GM12878 (cell line): ENCODE data around the gene LCORL. TPM values are rescaled to one million over a fixed set of nuclear protein-coding genes. Genes with fewer than 3 reads are reported as not detected.

Experiments
- ATAC-seq: fragments of 200-7000 bp; cut with Tn5 transposase; 3 replicates; pipeline ENCODE4 v1.9.1; 2020; ENCODE audit warnings: mild to moderate bottlenecking, moderate library complexity
- BruUV-seq: library from RNA; stranded (reverse); fragments of 400-500 nt; replicated peaks from 2 replicates; lab custom pipeline; 2021; lab: Mats Ljungman, UMichigan
- CTCF ChIA-PET: fragments of 300-600 bp; sonication (Branson Sonifier 250); formaldehyde crosslinking; extraction: SDS; loops from one replicate; lab custom pipeline; 2021; ENCODE audit warnings: inconsistent platforms; lab: Yijun Ruan, JAX
- POLR2A ChIA-PET: fragments of 350-600 bp; formaldehyde crosslinking; extraction: SDS; loops from one replicate; lab custom pipeline; 2021; ENCODE audit warnings: inconsistent platforms; lab: Charles Lee
- RAD21 ChIA-PET: fragments of 300-600 bp; sonication (Branson Sonifier 250); formaldehyde crosslinking; loops from one replicate; lab custom pipeline; 2023; ENCODE audit warnings: antibody characterized with exemption; ENCODE audit not compliant: unreplicated experiment; lab: Charles Lee
- SMC1A ChIA-PET: fragments of 300-600 bp; sonication (Branson Sonifier 250); formaldehyde crosslinking; loops from one replicate; lab custom pipeline; 2023; ENCODE audit not compliant: unreplicated experiment, uncharacterized antibody; lab: Charles Lee
- DNase-seq: peaks from one replicate; pipeline ENCODE4 v3.0.0-alpha.2; 2011; ENCODE audit warnings: low read depth, low spot score
- FAIRE-seq: peaks from 3 replicates; lab custom pipeline; 2011; peaks lifted over from hg19 to GRCh38; lab: Jason Lieb, UNC
- H2AFZ ChIP-seq: 2 replicates; pipeline ENCODE4 v1.6.0; 2011; ENCODE audit warnings: low read depth, low read length, control low read depth; ENCODE audit not compliant: control insufficient read depth
- H3K27ac ChIP-seq: 2 replicates; pipeline ENCODE4 v1.5.1; 2011; ENCODE audit warnings: control low read depth; ENCODE audit not compliant: control insufficient read depth, insufficient read depth
- H3K27me3 ChIP-seq, 2 experiments: replicated peaks in 1 of 2; 2 replicates each; pipeline versions ENCODE4 v1.6.0 to v1.6.1; 2011; ENCODE audit warnings: low read length in 1 of 2; ENCODE audit not compliant: control insufficient read depth in 2 of 2, insufficient read depth in 2 of 2
- H3K36me3 ChIP-seq, 2 experiments: 2 replicates each; pipeline ENCODE4 v1.5.1; 2011; ENCODE audit warnings: low read length in 1 of 2; ENCODE audit not compliant: control insufficient read depth in 2 of 2, insufficient read depth in 2 of 2
- H3K4me1 ChIP-seq: 2 replicates; pipeline ENCODE4 v1.6.1; 2011; ENCODE audit warnings: mild to moderate bottlenecking, low read length, moderate library complexity, mixed read lengths; ENCODE audit not compliant: control insufficient read depth, insufficient read depth
- H3K4me2 ChIP-seq: 2 replicates; pipeline ENCODE4 v1.6.0; 2011; ENCODE audit warnings: control low read depth; ENCODE audit not compliant: control insufficient read depth, insufficient read depth
- H3K4me3 ChIP-seq: fragments of 200-600 bp; sonication (generic); 2 replicates; pipeline ENCODE4 v1.5.1; 2016
- H3K79me2 ChIP-seq: 2 replicates; pipeline ENCODE4 v1.6.0; 2011; ENCODE audit warnings: low read length; ENCODE audit not compliant: control insufficient read depth, insufficient read depth
- H3K9ac ChIP-seq: 2 replicates; pipeline ENCODE4 v1.8.0; 2011; ENCODE audit warnings: low read length, control low read depth, mixed read lengths; ENCODE audit not compliant: control insufficient read depth, insufficient read depth
- H3K9me3 ChIP-seq: replicated peaks from 3 replicates; pipeline ENCODE4 v1.5.1; 2011; ENCODE audit warnings: mild to moderate bottlenecking, low read length; ENCODE audit not compliant: control insufficient read depth, insufficient read depth
- H4K20me1 ChIP-seq: 2 replicates; pipeline ENCODE4 v1.6.0; 2011; ENCODE audit not compliant: control insufficient read depth, insufficient read depth
- ASH2L ChIP-seq: fragments of 300-600, 200-600 bp; sonication (generic); IDR thresholded peaks from 2 replicates; pipeline ENCODE4 v1.6.1; 2017; ENCODE audit warnings: low read depth, mild to moderate bottlenecking, borderline replicate concordance
- BCL3 ChIP-seq: IDR thresholded peaks from 2 replicates; pipeline ENCODE4 v1.6.1; 2011; ENCODE audit warnings: borderline replicate concordance, low read depth, mild to moderate bottlenecking, moderate library complexity, low read length; ENCODE audit not compliant: insufficient read depth, poor library complexity, severe bottlenecking
- CBX5 ChIP-seq: sonication (generic); IDR thresholded peaks from 2 replicates; pipeline ENCODE4 v1.6.1; 2016; ENCODE audit warnings: low read depth, moderate library complexity, mild to moderate bottlenecking, inconsistent platforms
- E4F1 ChIP-seq: fragments of 450-650 bp; IDR thresholded peaks from 2 replicates; pipeline ENCODE4 v1.6.1; 2018; ENCODE audit warnings: borderline replicate concordance, mild to moderate bottlenecking; ENCODE audit not compliant: partially characterized antibody
- ELK1 ChIP-seq: IDR thresholded peaks from 2 replicates; pipeline ENCODE4 v1.6.1; 2012; ENCODE audit warnings: low read depth, low read length, improper control_type of control experiment
- FOXM1 ChIP-seq: IDR thresholded peaks from 2 replicates; pipeline ENCODE4 v1.6.1; 2012; ENCODE audit warnings: low read depth, mild to moderate bottlenecking, inconsistent platforms, low read length, moderate library complexity
- IKZF2 ChIP-seq, 2 experiments: fragments of 450-650 bp; IDR thresholded peaks; 2 replicates each; pipeline ENCODE4 v1.6.1; 2017; ENCODE audit warnings: mild to moderate bottlenecking in 2 of 2, moderate library complexity in 2 of 2
- NBN ChIP-seq: fragments of 450-650 bp; IDR thresholded peaks from 2 replicates; pipeline ENCODE4 v1.6.1; 2016
- PBX3 ChIP-seq: IDR thresholded peaks from 2 replicates; pipeline ENCODE4 v1.6.1; 2011; ENCODE audit warnings: mild to moderate bottlenecking, low read depth, low read length, moderate library complexity; ENCODE audit not compliant: insufficient replicate concordance
- PML ChIP-seq: IDR thresholded peaks from 2 replicates; pipeline ENCODE4 v1.6.1; 2012; ENCODE audit warnings: low read length, inconsistent platforms
- SMAD1 ChIP-seq: fragments of 450-650 bp; IDR thresholded peaks from 2 replicates; pipeline ENCODE4 v1.6.1; 2018; ENCODE audit warnings: mild to moderate bottlenecking, low read depth; ENCODE audit not compliant: partially characterized antibody
- STAT1 ChIP-seq: fragments of 450-650 bp; conservative IDR thresholded peaks from 2 replicates; pipeline ENCODE4 v1.6.1; 2014; ENCODE audit warnings: antibody characterized with exemption, mild to moderate bottlenecking
- TCF12 ChIP-seq: IDR thresholded peaks from 2 replicates; pipeline ENCODE4 v1.6.1; 2011; ENCODE audit warnings: low read depth, mild to moderate bottlenecking, low read length
- ZNF384 ChIP-seq: IDR thresholded peaks from 2 replicates; pipeline ENCODE4 v1.6.1; 2012; ENCODE audit warnings: low read depth, mild to moderate bottlenecking, low read length, improper control_type of control experiment, borderline replicate concordance
- in situ Hi-C: fragments of 300-500 bp; cut with MboI; formaldehyde crosslinking; loops from 9 replicates; pipeline ENCODE4 v1.14.3; 2018; ENCODE audit warnings: mixed read lengths
- intact Hi-C: fragments of 100-400 bp; cut with micrococcal nuclease; formaldehyde crosslinking; loops from one replicate; pipeline ENCODE4 v1.14.2; 2022; ENCODE audit not compliant: unreplicated experiment
- polyA plus RNA-seq, 11 experiments: library from polyadenylated mRNA; depleted of rRNA in 4 of 11; unstranded in 6 of 11; stranded (reverse) in 5 of 11; fragments of >200 nt; fragmentation: Nextera tagmentation in 4 of 11; fragmentation: Illumina TruSeq in 1 of 11; extraction: Ambion mirVana in 4 of 11; extraction: Trizol in 1 of 11; gene quantifications; 1 replicate in 1 of 11; 2 replicates in 10 of 11; pipeline versions ENCODE4 v1.2.1 to v1.2.3, GENCODE V29; 2011 to 2016; ENCODE audit warnings: inconsistent platforms in 2 of 11, missing spikeins in 2 of 11, low read depth in 1 of 11
- total RNA-seq, 4 experiments: library from RNA; depleted of rRNA in 3 of 4; stranded (reverse); fragments of >200 nt in 3 of 4; fragmentation: Illumina TruSeq in 1 of 4; extraction: Trizol in 1 of 4; gene quantifications; 2 replicates each; pipeline versions ENCODE4 v1.2.1 to v1.2.3, GENCODE V29; 2013 to 2021
- TF ChIP-seq, protein P1 (sequence below): fragments of 450-650 bp; IDR thresholded peaks from 2 replicates; pipeline ENCODE4 v1.6.1; 2014; ENCODE audit warnings: mild to moderate bottlenecking
- TF ChIP-seq, protein P2 (sequence below): fragments of 150-350 bp; IDR thresholded peaks from 2 replicates; pipeline ENCODE4 v1.6.1; 2014; ENCODE audit warnings: mild to moderate bottlenecking, low read depth, low read length

LCORL gene
- total and polyA plus RNA-seq, 10 of the 15 experiments (the other 5 are each of a cell fraction or from before 2014, with no cell fraction given), result 2.2 to 9.8 (median 5.9) TPM

GRCh38 chr4:17915439-17915838 is 106.1 kb downstream of the LCORL start:
- ChIA-PET SMC1A (interaction anchor here (0.8 kb wide), 1 partner anchor 47 kb away, joined by 4 read pairs; no protein-coding TSS in a partner anchor), CTCF (interaction anchor here (0.7 to 0.8 kb wide), 3 partner anchors 9 to 105 kb away, joined by 3 read pairs; no protein-coding TSS in a partner anchor), RAD21 (no interaction called here), POLR2A (no interaction called here)
- Histone ChIP-seq H2AFZ (no peak overlapping the region), H3K27ac (no peak overlapping the region), H3K4me1 (no peaks in the 10 kb centered on the region), H3K4me2 (no peak overlapping the region), H3K27me3 (no peaks in the 10 kb centered on the region), H4K20me1 (no peaks in the 10 kb centered on the region), H3K79me2 (no peaks in the 10 kb centered on the region), H3K9ac (no peak overlapping the region), H3K9me3 (no peaks in the 10 kb centered on the region; the same call in 2 of the 3 replicates), H3K4me3 (no peak overlapping the region), H3K36me3 (peaks cover 0 to 7% of the 10 kb centered on the region in 2 experiments; a peak in 3 of 4 replicates)
- FAIRE-seq, result no peak
- no TSS peak for BruUV-seq
- no peak for ATAC-seq
- no peak for DNase-seq
- intact Hi-C loops, result no loop called here
- in situ Hi-C loops, result no loop called here
- TF ChIP-seq STAT1, result no peak
- no peak for TF ChIP-seq E4F1
- TF ChIP-seq PML, result no peak
- TF ChIP-seq CBX5, result no peak
- TF ChIP-seq PBX3, result no peak
- TF ChIP-seq NBN, result no peak
- no peak for TF ChIP-seq ELK1
- TF ChIP-seq ASH2L, result no peak
- no peak for TF ChIP-seq TCF12
- no peak for TF ChIP-seq IKZF2 (IDR thresholded peaks at IDR 0.05)
- no peak for TF ChIP-seq ZNF384
- no peak for TF ChIP-seq FOXM1
- TF ChIP-seq, protein P1, sequence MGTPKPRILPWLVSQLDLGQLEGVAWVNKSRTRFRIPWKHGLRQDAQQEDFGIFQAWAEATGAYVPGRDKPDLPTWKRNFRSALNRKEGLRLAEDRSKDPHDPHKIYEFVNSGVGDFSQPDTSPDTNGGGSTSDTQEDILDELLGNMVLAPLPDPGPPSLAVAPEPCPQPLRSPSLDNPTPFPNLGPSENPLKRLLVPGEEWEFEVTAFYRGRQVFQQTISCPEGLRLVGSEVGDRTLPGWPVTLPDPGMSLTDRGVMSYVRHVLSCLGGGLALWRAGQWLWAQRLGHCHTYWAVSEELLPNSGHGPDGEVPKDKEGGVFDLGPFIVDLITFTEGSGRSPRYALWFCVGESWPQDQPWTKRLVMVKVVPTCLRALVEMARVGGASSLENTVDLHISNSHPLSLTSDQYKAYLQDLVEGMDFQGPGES, result no peak
- TF ChIP-seq SMAD1, result no peak
- TF ChIP-seq BCL3, result no peak
- TF ChIP-seq, protein P2, sequence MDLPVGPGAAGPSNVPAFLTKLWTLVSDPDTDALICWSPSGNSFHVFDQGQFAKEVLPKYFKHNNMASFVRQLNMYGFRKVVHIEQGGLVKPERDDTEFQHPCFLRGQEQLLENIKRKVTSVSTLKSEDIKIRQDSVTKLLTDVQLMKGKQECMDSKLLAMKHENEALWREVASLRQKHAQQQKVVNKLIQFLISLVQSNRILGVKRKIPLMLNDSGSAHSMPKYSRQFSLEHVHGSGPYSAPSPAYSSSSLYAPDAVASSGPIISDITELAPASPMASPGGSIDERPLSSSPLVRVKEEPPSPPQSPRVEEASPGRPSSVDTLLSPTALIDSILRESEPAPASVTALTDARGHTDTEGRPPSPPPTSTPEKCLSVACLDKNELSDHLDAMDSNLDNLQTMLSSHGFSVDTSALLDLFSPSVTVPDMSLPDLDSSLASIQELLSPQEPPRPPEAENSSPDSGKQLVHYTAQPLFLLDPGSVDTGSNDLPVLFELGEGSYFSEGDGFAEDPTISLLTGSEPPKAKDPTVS, result no peak
